Astrocyte of the cerebellum (primary cell): ENCODE results near the gene ADI1.
A peak's percentile ranks its signal among the peaks of the same experiment; 100 is the strongest.
"Not testable (repeated sequence)": the region's sequence is repeated elsewhere in the genome, so short reads cannot be mapped to it uniquely, and the experiment has no call there.

ENCODE experiments used
- DNase-seq: peaks from one replicate; pipeline ENCODE4 v3.0.0-alpha.2; 2011; ENCODE audit warnings: low read depth
- H3K4me3 ChIP-seq: 2 replicates; pipeline ENCODE4 v1.5.1; 2011; ENCODE audit warnings: mild to moderate bottlenecking, low read depth, low read length, moderate library complexity
- CTCF ChIP-seq: IDR thresholded peaks from 2 replicates; pipeline ENCODE4 v1.5.1; 2012; ENCODE audit warnings: low read length, low read depth, moderate library complexity, mild to moderate bottlenecking; ENCODE audit errors: missing control alignments
- in situ Hi-C: cut with HindIII; loops from 2 replicates; pipeline ENCODE4 v1.10.0; 2017; ENCODE audit warnings: low sequenced_read_pairs

ADI1 gene

GRCh38 chr2:3518496-3519254 lies 656 bp downstream of the ADI1 start:
- peak; percentile 91 for DNase-seq
- in situ Hi-C loops: no loop called here
- TF ChIP-seq CTCF: no peak
- peak overlapping the region; percentile 72 for H3K4me3 ChIP-seq

- no peak for DNase-seq
- no peak for TF ChIP-seq CTCF
- in situ Hi-C loops: no loop called here
- H3K4me3 ChIP-seq: peak overlapping the region; percentile 72
Observed at GRCh38 chr2:3517948-3518495, 1.3 kb downstream of the ADI1 start.

- in situ Hi-C loops: no loop called here
- no peak overlapping the region for H3K4me3 ChIP-seq
- no peak for TF ChIP-seq CTCF
- no peak for DNase-seq
Observed at GRCh38 chr2:3516831-3517230, 2.5 kb downstream of the ADI1 start.

- DNase-seq, H3K4me3 ChIP-seq, in situ Hi-C loops: not testable (repeated sequence)
Observed at GRCh38 chr2:3515438-3515837, 3.9 kb downstream of the ADI1 start.

GRCh38 chr2:3513026-3513810 lies 6.1 kb downstream of the ADI1 start:
- no peak for TF ChIP-seq CTCF
- no peak overlapping the region for H3K4me3 ChIP-seq
- in situ Hi-C loops: no loop called here
- DNase-seq: no peak

GRCh38 chr2:3512086-3512485 lies 7.2 kb downstream of the ADI1 start:
- no peak overlapping the region for H3K4me3 ChIP-seq
- peak; percentile 70 for DNase-seq
- in situ Hi-C loops: no loop called here
- no peak for TF ChIP-seq CTCF

- TF ChIP-seq CTCF: no peak
- in situ Hi-C loops: no loop called here
- no peak for DNase-seq
- H3K4me3 ChIP-seq: no peak overlapping the region
Observed at GRCh38 chr2:3505771-3506170, 13.6 kb downstream of the ADI1 start.
